Loucy (cell line): Measurements from ENCODE around the gene DOK7.

Experiments used
- H2AFZ ChIP-seq: fragments of 200-600 bp; sonication (generic); 2 replicates; pipeline ENCODE4 v1.6.0; 2016; ENCODE audit warnings: antibody characterized with exemption, mild to moderate bottlenecking, low read length, moderate library complexity
- H3F3A ChIP-seq: fragments of 200-600 bp; 2 replicates; pipeline ENCODE4 v1.6.0; 2016; ENCODE audit warnings: antibody characterized with exemption, low read depth, mild to moderate bottlenecking
- H3K27me3 ChIP-seq: fragments of 200-600 bp; sonication (generic); 2 replicates; pipeline ENCODE4 v1.6.1; 2014; ENCODE audit warnings: low read length, mild to moderate bottlenecking; ENCODE audit not compliant: insufficient read depth, poor library complexity, severe bottlenecking
- H3K36me3 ChIP-seq: fragments of 200-600 bp; sonication (generic); 2 replicates; pipeline ENCODE4 v1.6.1; 2016; ENCODE audit warnings: low read length; ENCODE audit not compliant: insufficient read depth
- H3K4me1 ChIP-seq: fragments of 200-600 bp; sonication (generic); 2 replicates; pipeline ENCODE4 v1.5.1; 2014; ENCODE audit warnings: low read length, mild to moderate bottlenecking; ENCODE audit not compliant: insufficient read depth, poor library complexity, severe bottlenecking
- H3K4me2 ChIP-seq: fragments of 200-600 bp; sonication (generic); 2 replicates; pipeline ENCODE4 v1.6.0; 2014; ENCODE audit warnings: antibody characterized with exemption, low read length, low read depth, mild to moderate bottlenecking; ENCODE audit not compliant: poor library complexity, severe bottlenecking
- H3K4me3 ChIP-seq: fragments of 200-600 bp; sonication (generic); 2 replicates; pipeline ENCODE4 v1.5.1; 2014; ENCODE audit warnings: low read length, mild to moderate bottlenecking, mixed read lengths; ENCODE audit not compliant: poor library complexity, severe bottlenecking
- H3K79me2 ChIP-seq: fragments of 200-600 bp; sonication (generic); 2 replicates; pipeline ENCODE4 v1.6.1; 2014; ENCODE audit warnings: low read length; ENCODE audit not compliant: insufficient read depth
- H3K9ac ChIP-seq: fragments of 200-600 bp; sonication (generic); 2 replicates; pipeline ENCODE4 v1.6.0; 2014; ENCODE audit warnings: mild to moderate bottlenecking, low read depth, low read length, moderate library complexity; ENCODE audit not compliant: poor library complexity, severe bottlenecking
- H3K9me2 ChIP-seq: fragments of 200-600 bp; sonication (generic); replicated peaks from 2 replicates; pipeline ENCODE4 v1.6.1; 2016; ENCODE audit warnings: low read depth, low read length, mixed read lengths
- H3K9me3 ChIP-seq: fragments of 200-600 bp; sonication (generic); 2 replicates; pipeline ENCODE4 v1.6.1; 2014; ENCODE audit warnings: mild to moderate bottlenecking, antibody characterized with exemption, low read length, low read depth; ENCODE audit not compliant: insufficient read depth
- H4K20me1 ChIP-seq: fragments of 200-600 bp; sonication (generic); 2 replicates; pipeline ENCODE4 v1.6.0; 2014; ENCODE audit warnings: antibody characterized with exemption, low read length, mild to moderate bottlenecking; ENCODE audit not compliant: insufficient read depth, poor library complexity, severe bottlenecking
- CTCF ChIP-seq: fragments of 200-600 bp; sonication (generic); conservative IDR thresholded peaks from 2 replicates; pipeline ENCODE4 v1.5.1; 2014; ENCODE audit warnings: mild to moderate bottlenecking, antibody characterized with exemption, low read length
- EZH2phosphoT487 ChIP-seq: fragments of 200-600 bp; IDR thresholded peaks from 2 replicates; pipeline ENCODE4 v1.6.1; 2018; ENCODE audit warnings: antibody characterized with exemption, mild to moderate bottlenecking, moderate library complexity, borderline replicate concordance

DOK7 gene

GRCh38 chr4:3470244-3471097 is 7.4 kb downstream of the DOK7 start:
- Histone ChIP-seq H4K20me1 (no peaks in the 10 kb centered on the region), H2AFZ (no peak overlapping the region), H3K36me3 (no peaks in the 10 kb centered on the region), H3K9me3 (no peaks in the 10 kb centered on the region), H3F3A (no peaks in the 10 kb centered on the region), H3K4me2 (no peak overlapping the region), H3K27me3 (no peaks in the 10 kb centered on the region), H3K9me2 (no peaks in the 10 kb centered on the region), H3K4me3 (no peak overlapping the region), H3K4me1 (no peaks in the 10 kb centered on the region), H3K79me2 (no peaks in the 10 kb centered on the region), H3K9ac (no peak overlapping the region)
- TF ChIP-seq CTCF (no peak), EZH2phosphoT487 (no peak)

- no peak overlapping the region for H3K9ac ChIP-seq
- no peak overlapping the region for H3K4me2 ChIP-seq
- H3K9me3 ChIP-seq: no peaks in the 10 kb centered on the region
- H3K36me3 ChIP-seq: no peaks in the 10 kb centered on the region
- no peak overlapping the region for H2AFZ ChIP-seq
- H3K27me3 ChIP-seq: no peaks in the 10 kb centered on the region
- H3K79me2 ChIP-seq: no peaks in the 10 kb centered on the region
- no peaks in the 10 kb centered on the region for H3K4me1 ChIP-seq
- no peaks in the 10 kb centered on the region for H3F3A ChIP-seq
- H4K20me1 ChIP-seq: no peaks in the 10 kb centered on the region
- H3K9me2 ChIP-seq: no peaks in the 10 kb centered on the region
- H3K4me3 ChIP-seq: no peak overlapping the region
- TF ChIP-seq CTCF: no peak
These were observed 8.1 kb downstream of the DOK7 start for GRCh38 chr4:3471098-3471760.

GRCh38 chr4:3471886-3472285 is 8.8 kb downstream of the DOK7 start:
- H4K20me1 ChIP-seq: no peaks in the 10 kb centered on the region
- H2AFZ ChIP-seq: no peak overlapping the region
- no peaks in the 10 kb centered on the region for H3K9me2 ChIP-seq
- H3K79me2 ChIP-seq: no peaks in the 10 kb centered on the region
- no peaks in the 10 kb centered on the region for H3K27me3 ChIP-seq
- H3K4me2 ChIP-seq: no peak overlapping the region
- no peak overlapping the region for H3K9ac ChIP-seq
- no peak overlapping the region for H3K4me3 ChIP-seq
- H3K4me1 ChIP-seq: no peaks in the 10 kb centered on the region
- H3K36me3 ChIP-seq: no peaks in the 10 kb centered on the region
- H3F3A ChIP-seq: no peaks in the 10 kb centered on the region
- no peak for TF ChIP-seq EZH2phosphoT487
- TF ChIP-seq CTCF: no peak
- no peaks in the 10 kb centered on the region for H3K9me3 ChIP-seq
